Epithelial cell of prostate (primary cell): ENCODE results near the gene PTPN11.
"Not testable (repeated sequence)": the region's sequence is repeated elsewhere in the genome, so short reads cannot be mapped to it uniquely, and the experiment has no call there.

Source experiments
- DNase-seq: peaks from one replicate; pipeline ENCODE4 v3.0.0-alpha.2; 2011; ENCODE audit warnings: low read depth, low spot score
- H3K27ac ChIP-seq: fragments of 450-650 bp; 2 replicates; pipeline ENCODE4 v1.5.1; 2017; ENCODE audit warnings: mild to moderate bottlenecking

The PTPN11 gene

DNA sequence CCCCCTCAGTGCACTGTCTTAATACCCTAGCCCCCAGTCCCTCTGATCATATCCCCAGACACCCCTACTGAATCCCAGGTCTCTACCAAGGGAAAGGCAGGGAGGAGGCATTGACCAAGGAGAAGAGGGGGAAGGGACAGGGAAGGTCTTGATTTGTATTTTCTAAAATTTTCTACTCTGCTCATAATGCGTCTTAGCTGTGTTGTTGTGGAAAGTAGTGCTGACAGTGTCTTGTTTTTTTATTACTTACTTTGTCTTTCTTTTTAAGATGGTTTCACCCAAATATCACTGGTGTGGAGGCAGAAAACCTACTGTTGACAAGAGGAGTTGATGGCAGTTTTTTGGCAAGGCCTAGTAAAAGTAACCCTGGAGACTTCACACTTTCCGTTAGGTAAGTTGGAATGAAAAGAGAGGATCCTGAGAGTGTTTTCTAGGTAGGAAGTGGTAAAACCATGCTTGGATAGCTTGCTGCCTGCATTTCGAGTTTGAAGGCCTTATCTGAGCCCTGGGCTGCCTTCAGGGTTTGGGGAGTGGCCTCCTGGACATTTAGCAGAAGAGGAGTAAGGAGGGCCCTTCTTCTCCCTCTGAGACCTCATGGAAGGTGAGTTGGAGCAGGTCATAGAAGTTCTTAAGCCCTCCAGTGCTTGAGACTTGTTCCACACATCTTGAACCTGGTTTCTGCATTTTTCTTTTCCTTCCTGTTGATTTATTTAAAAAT is 27.4 kb downstream of the PTPN11 start:
- DNase-seq: no peak
- H3K27ac ChIP-seq: no peak overlapping the region

DNA sequence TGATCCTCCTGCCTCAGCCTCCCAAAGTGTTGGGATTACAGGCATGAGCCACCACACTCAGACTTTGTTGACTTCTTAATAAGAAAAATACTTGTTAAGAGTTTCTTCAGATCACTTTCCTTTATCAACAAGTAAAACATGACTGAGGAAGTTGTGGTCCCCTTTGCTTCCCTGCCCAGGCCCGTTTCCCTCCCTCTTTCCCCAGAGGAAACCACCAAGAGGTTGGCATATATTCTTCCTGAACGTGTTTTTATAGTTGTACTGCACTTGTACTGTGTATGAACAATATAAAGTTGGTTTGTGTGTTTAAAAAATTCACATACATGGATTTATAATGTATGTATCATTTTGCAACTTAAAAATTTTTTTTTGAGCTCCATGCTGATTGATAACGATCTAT is 28.4 kb downstream of the PTPN11 start:
- no peak for DNase-seq
- H3K27ac ChIP-seq: no peak overlapping the region

DNA sequence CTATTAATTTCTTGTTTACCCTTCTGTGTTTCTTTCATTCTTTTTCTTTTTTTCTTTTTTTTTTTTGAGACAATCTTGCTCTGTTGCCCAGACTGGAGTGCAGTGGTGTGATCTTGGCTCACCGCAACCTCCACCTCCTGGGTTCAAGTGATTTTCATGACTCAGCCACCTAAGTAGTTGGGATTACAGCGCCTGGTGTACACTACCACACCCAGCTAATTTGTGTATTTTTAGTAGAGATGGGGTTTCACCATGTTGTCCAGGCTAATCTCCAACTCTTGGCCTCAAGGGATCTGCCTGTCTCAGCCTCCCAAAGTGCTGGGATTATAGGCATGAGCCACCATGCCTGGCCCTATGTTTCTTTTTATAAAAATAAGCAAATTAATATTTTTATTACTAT is 29.4 kb downstream of the PTPN11 start:
- DNase-seq, H3K27ac ChIP-seq: not testable (repeated sequence)

DNA sequence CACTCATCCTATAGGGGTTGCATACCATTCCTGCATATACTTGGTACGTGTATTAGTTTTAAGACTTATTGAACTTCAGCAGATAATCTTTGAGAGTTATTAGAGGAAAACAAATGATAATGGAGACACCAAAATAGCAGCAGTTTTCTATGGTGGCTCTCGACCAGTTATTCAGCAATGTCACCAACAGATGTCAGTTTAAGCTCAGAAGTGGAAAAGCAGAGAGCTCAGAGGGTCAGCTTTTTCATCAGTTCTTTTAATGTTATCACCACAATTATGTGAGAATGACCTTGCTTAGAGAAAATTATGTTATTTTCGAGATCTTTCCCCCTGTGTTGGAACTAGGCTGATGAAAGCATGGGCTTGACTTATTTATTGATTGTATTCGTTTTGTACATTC is 32.0 kb downstream of the PTPN11 start:
- DNase-seq: no peak
- H3K27ac ChIP-seq: no peak overlapping the region

DNA sequence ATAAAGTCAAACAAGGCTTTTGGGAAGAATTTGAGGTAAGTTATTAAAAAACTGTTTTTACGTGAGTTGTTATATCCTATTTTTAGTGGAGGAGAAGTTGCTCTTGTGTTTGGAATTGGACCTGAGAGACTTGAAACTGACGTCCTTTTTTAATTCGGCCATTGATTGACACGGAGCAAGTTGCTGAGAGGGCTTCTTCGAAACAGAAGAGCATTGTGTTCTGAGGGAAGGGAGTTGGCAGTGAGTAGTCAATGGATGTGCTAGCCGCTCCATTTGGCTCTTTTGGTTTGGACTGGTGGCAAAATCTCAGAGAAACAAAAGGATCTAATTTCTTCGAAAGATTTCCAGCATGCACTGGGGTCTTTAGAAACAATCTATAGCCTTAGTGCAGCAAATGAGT is 37.3 kb downstream of the PTPN11 start:
- DNase-seq: no peak
- H3K27ac ChIP-seq: no peak overlapping the region

DNA sequence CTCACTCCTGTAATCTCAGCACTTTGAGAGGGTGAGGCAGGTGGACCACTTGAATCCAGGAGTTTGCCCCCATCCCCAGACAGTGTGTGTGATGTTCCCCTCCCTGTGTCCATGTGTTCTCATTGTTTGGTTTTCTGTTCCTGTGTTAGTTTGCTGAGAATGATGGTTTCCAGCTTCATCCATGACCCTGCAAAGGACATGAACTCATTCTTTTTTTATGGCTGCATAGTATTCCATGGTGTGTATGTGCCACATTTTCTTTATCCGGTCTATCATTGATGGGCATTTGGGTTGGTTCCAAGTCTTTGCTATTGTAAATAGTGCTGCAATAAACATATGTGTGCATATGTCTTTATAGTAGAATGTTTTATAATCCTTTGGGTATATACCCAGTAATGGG is 38.4 kb downstream of the PTPN11 start:
- not testable (repeated sequence) for H3K27ac ChIP-seq, DNase-seq

DNA sequence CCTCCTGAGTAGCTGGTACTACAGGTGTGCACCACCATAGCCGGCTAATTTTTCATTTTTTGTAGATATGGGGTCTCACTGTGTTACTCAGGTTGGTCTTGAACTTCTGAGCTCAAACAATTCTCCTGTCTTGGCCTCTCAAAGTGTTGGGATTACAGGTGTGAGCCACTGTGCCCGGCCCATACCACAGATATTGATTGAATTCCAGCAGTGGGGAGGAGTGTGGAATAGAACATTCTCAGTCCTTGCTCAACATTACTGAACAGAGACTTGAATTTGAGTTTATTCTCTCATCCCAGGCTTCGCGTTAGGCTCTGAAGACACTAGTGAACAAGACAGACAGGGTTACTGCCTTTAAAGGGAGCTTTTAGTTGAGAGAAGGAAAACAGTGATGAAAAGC is 39.6 kb downstream of the PTPN11 start:
- DNase-seq: no peak

DNA sequence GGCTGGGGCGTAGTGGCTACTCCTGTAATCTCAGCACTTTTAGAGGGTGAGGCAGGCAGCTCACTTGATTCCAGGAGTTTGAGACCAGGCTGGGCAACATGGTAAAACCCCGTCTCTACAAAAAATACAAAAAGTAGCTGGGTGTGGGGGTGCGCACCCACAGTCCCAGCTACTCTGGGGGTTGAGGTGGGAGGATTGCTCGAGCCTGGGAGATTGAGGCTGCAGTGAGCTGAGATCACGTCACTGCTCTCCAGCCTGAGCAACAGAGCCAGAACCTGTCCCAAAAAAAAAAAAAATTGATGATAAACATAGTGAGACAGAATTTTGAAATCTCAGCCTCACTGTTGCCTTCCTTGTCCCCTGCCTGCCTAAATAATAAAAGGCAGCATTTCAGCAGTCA is 40.0 kb downstream of the PTPN11 start:
- no peak overlapping the region for H3K27ac ChIP-seq
- DNase-seq: no peak

More for the DNA sequence above, 39.6 kb downstream of the PTPN11 start:
- H3K27ac ChIP-seq: no peak overlapping the region

DNA sequence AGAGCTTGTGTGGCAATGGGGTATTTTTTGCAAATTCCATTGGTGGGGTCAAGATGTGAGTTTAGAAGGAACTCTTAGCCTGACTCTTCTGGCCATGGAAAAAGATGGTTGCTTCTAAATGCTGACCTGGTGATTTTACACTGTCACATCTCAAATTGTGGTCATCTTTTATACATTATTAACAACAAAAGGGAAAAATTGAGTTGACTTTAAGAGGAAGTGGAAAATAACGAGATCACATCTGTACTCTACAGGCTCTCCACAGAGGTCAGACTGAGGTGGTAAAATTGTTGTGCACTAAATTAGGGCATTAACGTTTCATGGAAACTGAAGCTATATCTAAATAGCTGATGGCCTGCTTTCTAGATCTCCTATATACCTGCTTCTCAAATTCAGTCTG is 44.7 kb downstream of the PTPN11 start:
- no peak for DNase-seq
- H3K27ac ChIP-seq: no peak overlapping the region

DNA sequence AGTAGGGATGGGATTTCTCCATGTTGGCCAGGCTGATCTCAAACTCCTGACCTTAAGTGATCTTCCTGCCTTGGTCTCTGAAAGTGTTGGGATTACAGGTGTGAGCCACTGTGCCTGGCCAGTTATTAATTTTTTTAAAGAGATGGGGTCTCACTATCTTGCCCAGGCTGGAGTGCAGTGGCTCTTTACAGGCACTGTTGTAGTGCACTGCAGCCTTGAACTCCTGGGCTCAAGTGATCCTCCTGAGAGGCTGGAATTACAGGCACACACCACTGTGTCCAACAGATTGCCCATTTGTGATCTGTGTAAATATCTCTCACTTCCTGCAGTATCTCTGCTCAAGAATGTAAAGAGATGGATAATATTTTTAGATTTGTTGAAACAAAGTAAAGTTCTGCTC is 45.9 kb downstream of the PTPN11 start:
- H3K27ac ChIP-seq: no peak overlapping the region
- no peak for DNase-seq

DNA sequence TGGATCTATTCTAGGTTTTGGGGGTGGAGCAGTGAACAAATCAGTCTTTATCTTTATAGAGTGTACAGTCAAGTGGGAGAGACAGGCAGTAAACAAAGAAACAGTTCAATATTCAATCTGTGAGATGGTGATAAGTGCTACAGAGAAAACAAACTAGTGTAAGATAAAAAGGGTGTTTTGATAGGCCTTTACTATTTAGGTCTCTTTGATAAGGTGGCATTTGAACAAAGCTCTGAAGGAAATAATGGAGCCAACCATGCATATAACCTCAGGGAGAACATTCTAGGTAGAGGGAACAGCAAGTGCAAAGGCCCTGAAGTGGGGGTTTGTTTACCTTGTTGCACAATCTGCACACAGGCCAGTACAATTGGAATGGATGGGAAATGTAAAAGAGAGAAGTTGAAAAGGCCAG is 47.3 kb downstream of the PTPN11 start:
- no peak overlapping the region for H3K27ac ChIP-seq
- DNase-seq: no peak

DNA sequence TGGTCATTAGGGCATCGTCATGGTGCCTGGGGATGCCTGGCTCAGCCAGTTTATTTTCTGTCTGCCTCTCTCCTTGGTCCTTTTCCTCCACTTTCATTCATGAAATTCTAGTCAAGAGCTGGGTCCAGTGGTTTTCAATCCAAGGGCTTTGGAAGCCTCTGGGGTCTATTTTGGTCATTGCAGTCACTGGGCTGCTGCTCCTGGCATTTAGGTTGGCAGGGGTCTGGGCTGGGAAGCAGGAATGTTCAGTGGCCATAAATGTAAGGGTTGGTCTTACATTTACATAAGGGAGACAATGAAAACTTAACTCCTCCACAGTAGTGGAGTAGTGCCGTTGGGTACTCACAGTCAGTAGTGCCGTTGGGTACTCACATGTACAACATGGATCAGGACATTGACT is 48.1 kb downstream of the PTPN11 start:
- no peak for DNase-seq

DNA sequence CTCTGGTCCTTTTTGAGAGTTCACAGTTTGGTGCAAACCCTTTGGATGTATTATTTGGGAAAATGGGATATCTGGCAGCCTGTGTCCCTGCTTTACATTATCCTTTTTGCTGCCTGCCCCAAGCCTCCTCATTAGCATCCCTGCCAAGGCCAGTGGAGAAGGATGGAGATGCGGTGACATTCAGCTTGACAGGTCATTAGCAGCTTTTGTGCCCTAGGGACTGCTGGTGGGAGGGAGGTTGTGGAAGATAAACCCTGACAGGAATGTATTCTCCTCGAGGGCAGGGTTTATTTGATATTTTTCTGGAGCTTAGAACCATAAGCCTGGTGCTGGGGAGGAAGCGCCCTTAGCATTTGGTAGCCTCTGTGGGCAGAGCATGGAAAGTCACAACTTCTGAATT is 49.3 kb downstream of the PTPN11 start:
- DNase-seq: no peak
- H3K27ac ChIP-seq: no peak overlapping the region

More for the DNA sequence above, 48.1 kb downstream of the PTPN11 start:
- no peak overlapping the region for H3K27ac ChIP-seq

DNA sequence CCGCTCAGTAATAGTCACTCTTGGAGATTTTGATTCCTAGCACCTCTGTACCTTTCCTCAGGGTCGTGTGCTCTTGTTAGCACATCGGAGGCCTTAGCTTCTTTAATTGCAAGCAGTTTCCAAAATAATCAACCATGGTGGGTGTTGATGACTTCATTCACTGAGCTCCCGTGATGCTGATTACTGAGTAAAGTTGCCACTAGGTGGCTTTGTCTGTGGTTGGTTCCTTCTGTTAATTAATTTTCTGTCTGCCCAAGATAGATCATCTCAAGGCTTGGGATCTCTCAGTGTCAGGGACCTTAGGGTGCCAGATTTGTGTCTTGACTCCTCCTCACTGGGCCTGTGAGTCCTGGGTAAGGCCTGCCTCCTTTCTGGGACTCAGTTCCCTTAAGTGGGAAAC is 54.3 kb downstream of the PTPN11 start:
- DNase-seq: no peak
- H3K27ac ChIP-seq: no peak overlapping the region

DNA sequence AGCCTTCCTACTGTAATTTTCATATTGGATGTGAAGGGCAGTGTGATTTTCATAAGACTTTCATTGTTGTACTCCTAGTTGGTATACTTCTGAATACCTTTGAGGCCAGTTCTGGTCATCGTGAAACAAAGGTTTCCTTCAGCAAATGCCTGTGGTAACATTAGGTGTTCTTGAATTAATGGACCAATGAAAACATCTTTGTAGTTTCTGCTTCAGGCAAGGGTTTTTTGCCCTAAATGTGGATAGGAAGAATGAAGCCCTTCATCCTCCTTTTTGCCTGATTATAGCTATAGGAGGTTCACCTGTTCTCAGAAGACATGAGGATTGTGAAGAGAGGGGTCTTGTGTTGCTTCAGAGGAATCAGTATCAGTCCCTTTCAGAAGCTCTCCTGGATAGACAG is 60.7 kb downstream of the PTPN11 start:
- DNase-seq: no peak
- H3K27ac ChIP-seq: no peak overlapping the region

DNA sequence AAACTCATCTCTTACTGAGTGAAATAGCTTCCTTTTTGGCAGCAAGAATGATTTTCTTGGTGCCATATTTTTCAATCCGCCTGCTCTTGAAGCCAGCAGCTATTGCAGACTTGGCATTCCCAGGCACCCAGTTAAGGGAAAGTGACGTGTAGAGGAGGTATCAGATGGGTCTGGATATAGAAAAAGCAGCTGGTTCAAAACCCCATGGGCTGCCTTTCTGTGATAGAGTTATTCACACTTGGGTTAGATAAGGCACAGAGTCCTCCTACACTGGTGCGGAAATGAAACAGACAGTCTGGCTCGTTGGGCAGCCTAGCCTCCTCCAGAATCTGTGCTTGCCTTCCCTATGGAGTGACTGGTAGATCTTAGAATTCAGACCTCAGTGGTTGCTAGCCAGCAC is 62.2 kb downstream of the PTPN11 start:
- DNase-seq: no peak

DNA sequence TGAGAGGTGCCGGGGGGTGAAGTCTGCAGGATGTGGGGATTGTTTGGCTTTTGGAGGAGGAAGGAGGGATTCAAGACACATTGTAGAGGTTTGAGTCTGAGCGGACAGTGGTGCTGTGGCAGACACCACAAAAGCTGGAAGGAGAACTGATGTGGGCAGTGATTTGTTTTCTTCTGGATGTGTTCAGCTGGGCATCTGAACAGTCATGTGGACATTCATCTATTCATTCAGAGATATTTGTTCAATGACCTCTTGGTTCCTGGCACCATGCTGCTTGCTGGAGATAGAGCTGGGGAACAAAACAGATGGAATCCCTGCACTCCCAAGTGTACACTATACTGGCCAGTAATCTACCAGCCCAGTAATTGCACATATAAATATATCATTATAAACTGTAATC is 64.0 kb downstream of the PTPN11 start:
- no peak for DNase-seq
- H3K27ac ChIP-seq: no peak overlapping the region

More for the DNA sequence above, 62.2 kb downstream of the PTPN11 start:
- no peak overlapping the region for H3K27ac ChIP-seq

DNA sequence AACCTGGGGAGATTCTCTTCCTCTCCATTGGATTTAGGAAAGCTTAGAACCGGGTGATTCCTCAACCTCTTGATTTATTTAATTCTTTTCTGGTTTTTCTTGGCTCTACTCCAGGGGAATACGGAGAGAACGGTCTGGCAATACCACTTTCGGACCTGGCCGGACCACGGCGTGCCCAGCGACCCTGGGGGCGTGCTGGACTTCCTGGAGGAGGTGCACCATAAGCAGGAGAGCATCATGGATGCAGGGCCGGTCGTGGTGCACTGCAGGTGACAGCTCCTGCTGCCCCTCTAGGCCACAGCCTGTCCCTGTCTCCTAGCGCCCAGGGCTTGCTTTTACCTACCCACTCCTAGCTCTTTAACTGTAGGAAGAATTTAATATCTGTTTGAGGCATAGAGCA is 67.6 kb downstream of the PTPN11 start:
- no peak overlapping the region for H3K27ac ChIP-seq
- no peak for DNase-seq

DNA sequence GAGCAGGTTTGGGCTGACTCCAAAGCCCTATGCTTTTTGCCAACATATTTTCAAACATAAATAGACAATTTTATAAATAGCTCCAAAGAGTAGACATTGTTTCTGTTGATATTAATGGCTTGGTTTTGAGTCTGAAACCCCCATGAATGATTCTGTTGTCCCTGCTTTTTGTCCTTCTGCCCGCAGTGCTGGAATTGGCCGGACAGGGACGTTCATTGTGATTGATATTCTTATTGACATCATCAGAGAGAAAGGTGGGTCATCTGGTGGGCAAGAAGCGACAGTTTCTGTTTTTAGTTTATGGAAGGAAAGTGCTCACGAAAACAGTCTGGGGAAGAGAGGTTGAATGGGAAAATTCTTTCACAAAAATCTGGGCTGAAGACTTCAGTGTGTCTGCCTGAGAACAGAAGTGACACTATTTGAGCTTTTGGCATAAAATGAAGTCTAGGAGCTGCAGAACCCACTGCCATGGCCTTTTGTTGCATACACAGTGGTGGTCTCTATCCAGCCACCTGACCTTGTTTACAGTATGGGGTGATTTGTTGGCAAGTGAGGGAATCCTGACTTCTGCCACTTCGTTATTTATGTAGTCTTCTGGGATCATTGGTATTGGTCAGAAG is 69.6 kb downstream of the PTPN11 start:
- no peak for DNase-seq
- H3K27ac ChIP-seq: no peak overlapping the region

DNA sequence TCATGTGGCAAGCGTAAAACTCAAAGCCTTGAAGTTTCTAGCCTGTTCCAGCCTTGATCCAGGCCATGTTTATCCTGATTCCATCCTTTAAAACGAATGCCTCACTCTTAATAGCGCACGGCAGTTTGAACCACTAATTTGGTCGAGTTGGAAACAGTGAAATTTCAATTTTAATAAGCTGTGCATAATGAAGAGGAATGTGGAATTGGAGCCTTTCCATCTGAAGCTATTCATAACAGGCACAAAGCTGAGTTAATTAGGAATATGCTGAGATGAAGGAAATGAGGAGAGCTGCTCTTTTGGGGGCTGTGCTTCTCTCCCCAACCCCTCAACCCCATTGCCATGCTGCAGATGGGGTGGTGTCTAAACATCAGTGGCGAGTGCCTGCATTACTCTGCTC is 70.7 kb downstream of the PTPN11 start:
- H3K27ac ChIP-seq: no peak overlapping the region
- no peak for DNase-seq

DNA sequence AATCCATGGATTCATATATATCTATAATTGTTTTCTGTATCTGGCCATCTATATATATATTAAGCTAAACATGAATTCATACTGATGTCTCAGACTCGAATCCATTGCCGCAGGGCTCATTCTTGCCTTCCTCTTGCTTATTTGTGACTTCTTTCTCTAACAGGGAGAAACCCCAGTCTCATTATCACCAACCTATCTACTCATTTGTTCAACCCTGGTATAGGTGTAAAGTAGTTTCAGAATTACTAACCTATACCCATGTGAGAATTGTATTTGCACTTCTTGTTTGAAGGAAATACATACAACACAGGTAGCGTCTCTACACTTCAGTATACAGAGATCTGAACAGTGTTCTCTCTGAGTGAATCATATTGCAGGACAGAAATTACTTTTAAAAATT is 77.7 kb downstream of the PTPN11 start:
- no peak for DNase-seq
- H3K27ac ChIP-seq: no peak overlapping the region

DNA sequence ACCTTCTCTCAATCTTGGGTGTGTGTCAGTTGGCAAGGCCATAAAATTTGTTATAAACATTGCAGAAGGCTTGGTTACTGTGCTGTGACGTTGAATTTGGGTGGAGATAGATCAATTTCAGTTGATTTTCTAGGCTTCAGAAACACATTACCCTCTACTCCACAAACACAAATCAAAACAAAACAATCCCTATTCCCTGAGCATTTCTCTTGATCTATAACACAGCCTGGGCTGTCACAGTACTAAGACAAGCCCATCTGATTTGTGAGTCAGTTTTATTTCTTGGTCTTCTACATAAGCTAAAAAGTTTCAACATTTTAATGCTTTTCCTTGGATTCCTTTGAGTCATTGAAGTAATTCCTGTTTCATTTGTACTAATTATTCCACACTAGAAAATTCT is 79.8 kb downstream of the PTPN11 start:
- DNase-seq: no peak
- no peak overlapping the region for H3K27ac ChIP-seq
